Measurements from ENCODE around the gene C19orf38.

Gene C19orf38

GRCh38 chr19:10839114-10840050 is 8.8 kb upstream of the C19orf38 start:
- Histone ChIP-seq H3K27ac (replicated peaks) (no peak overlapping the region), H3K4me3 (replicated peaks; ENCODE audit: insufficient read depth, low read length) (no peak overlapping the region), H3K27me3 (ENCODE audit: insufficient read depth, poor library complexity, severe bottlenecking) (no peaks in the 10 kb centered on the region)
- DNase-seq (ENCODE audit: low read depth in 1 of 2, low spot score in 1 of 2), result no peak
- TF ChIP-seq SPI1 (IDR thresholded peaks at IDR 0.05; ENCODE audit: borderline replicate concordance, low read depth), result no peak
- no peak for TF ChIP-seq POLR2AphosphoS5 (IDR thresholded peaks at IDR 0.05; ENCODE audit: low read depth)
- TF ChIP-seq CTCF (IDR thresholded peaks at IDR 0.05; ENCODE audit: insufficient read depth, low read length), result no peak
- no peak for TF ChIP-seq REST (IDR thresholded peaks at IDR 0.05; ENCODE audit: insufficient replicate concordance, low read depth)
- no peak for TF ChIP-seq GABPA (IDR thresholded peaks at IDR 0.05; ENCODE audit: low read depth)

- no peak overlapping the region for H3K4me3 ChIP-seq (replicated peaks; ENCODE audit: insufficient read depth, low read length)
- no peak for TF ChIP-seq CTCF (IDR thresholded peaks at IDR 0.05; ENCODE audit: insufficient read depth, low read length)
- TF ChIP-seq SPI1 (IDR thresholded peaks at IDR 0.05; ENCODE audit: borderline replicate concordance, low read depth), result no peak
- TF ChIP-seq REST (IDR thresholded peaks at IDR 0.05; ENCODE audit: insufficient replicate concordance, low read depth), result no peak
- TF ChIP-seq POLR2AphosphoS5 (IDR thresholded peaks at IDR 0.05; ENCODE audit: low read depth), result no peak
- TF ChIP-seq GABPA (IDR thresholded peaks at IDR 0.05; ENCODE audit: low read depth), result no peak
- H3K27me3 ChIP-seq (ENCODE audit: insufficient read depth, poor library complexity, severe bottlenecking), result no peaks in the 10 kb centered on the region
- no peak for DNase-seq (ENCODE audit: low read depth in 1 of 2, low spot score in 1 of 2)
- H3K27ac ChIP-seq (replicated peaks), result no peak overlapping the region
These were observed 5.4 kb upstream of the C19orf38 start for GRCh38 chr19:10842788-10843187.

- no peak for TF ChIP-seq GABPA (IDR thresholded peaks at IDR 0.05; ENCODE audit: low read depth)
- no peak for TF ChIP-seq POLR2AphosphoS5 (IDR thresholded peaks at IDR 0.05; ENCODE audit: low read depth)
- no peak for TF ChIP-seq SPI1 (IDR thresholded peaks at IDR 0.05; ENCODE audit: borderline replicate concordance, low read depth)
- no peak for TF ChIP-seq CTCF (IDR thresholded peaks at IDR 0.05; ENCODE audit: insufficient read depth, low read length)
- no peak for TF ChIP-seq REST (IDR thresholded peaks at IDR 0.05; ENCODE audit: insufficient replicate concordance, low read depth)
- Histone ChIP-seq H3K27ac (replicated peaks) (no peak overlapping the region), H3K4me3 (replicated peaks; ENCODE audit: insufficient read depth, low read length) (no peak overlapping the region), H3K27me3 (ENCODE audit: insufficient read depth, poor library complexity, severe bottlenecking) (no peaks in the 10 kb centered on the region)
- DNase-seq (ENCODE audit: low read depth in 1 of 2, low spot score in 1 of 2), result no peak
These were observed 1.6 kb upstream of the C19orf38 start for GRCh38 chr19:10846500-10847202.

Data from HL-60 (cell line).